GM12892 (cell line): Measurements from ENCODE around the gene KCTD16.

ENCODE experiments used
- POLR2A ChIP-seq: IDR thresholded peaks from 2 replicates; pipeline ENCODE4 v1.6.1; 2011; ENCODE audit warnings: low read depth, low read length, control low read depth
- TAF1 ChIP-seq: IDR thresholded peaks from 2 replicates; pipeline ENCODE4 v1.6.1; 2011; ENCODE audit warnings: low read depth, mild to moderate bottlenecking, control low read depth, low read length, borderline replicate concordance

- TF ChIP-seq TAF1 (no peak), POLR2A (no peak)
Observed at GRCh38 chr5:144368556-144368955, 197.9 kb downstream of the KCTD16 start.
